Measurements from ENCODE around the gene ENO4.
A peak's percentile ranks its signal among the peaks of the same experiment; 100 is the strongest.

Gene ENO4

DNA sequence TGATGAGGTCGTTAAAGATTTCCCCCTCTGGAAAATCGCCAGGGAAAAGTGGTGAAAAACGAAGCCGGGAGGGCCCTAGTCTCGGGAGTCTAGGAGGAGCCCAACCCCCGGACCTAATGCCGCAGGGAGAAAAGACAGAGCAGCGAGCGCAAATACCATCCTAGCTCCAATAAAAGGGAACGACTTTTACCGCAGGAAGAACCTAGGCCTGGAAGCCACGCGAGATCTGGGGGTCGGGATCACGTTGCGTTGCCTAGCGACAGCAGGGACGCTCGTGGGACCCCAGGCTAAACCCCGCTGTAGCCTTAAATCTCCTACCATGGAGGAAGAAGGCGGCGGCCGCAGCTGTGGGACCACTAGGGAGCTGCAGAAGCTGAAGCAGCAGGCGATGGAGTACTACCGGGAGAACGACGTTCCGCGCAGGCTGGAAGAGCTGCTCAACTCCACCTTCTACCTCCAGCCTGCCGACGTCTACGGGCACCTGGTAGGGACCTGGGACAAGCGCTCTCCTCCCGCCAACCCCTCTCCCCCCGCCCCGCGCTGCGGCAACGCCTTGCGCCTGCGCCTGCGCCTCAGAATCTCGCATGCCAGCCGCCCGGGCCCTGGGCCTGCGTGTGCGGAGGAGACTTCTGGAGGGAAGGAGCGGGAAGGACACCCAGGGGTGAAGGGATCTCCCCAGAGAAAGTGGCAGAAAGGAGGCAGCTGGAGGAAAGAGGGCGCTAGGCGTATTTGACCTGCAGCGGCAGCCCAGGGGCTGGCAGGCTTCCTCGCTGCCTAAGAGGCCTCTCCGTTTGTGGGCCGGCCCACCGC, at the start of gene ENO4:
ENO4 (plus strand) TSS at position 252 of the 810 bp plus-strand sequence; CDS start at position 320, 68 bp downstream.
- peak; percentile 94 for DNase-seq
- in situ Hi-C loops (cut with HindIII; ENCODE audit: low pct_ligation_motif_present, low pct_unique_long_range_greater_than_20kb, low sequenced_read_pairs) = no loop called here

GRCh38 chr10:116800286-116800929, 48.9 kb upstream of the ENO4 start:
- in situ Hi-C loops (cut with HindIII; ENCODE audit: low pct_ligation_motif_present, low pct_unique_long_range_greater_than_20kb, low sequenced_read_pairs) = loop anchor here (25.0 kb wide), 1 partner anchor 387 kb away; the partner anchor contains the start of gene KCNK18
- DNase-seq = no peak

DNA sequence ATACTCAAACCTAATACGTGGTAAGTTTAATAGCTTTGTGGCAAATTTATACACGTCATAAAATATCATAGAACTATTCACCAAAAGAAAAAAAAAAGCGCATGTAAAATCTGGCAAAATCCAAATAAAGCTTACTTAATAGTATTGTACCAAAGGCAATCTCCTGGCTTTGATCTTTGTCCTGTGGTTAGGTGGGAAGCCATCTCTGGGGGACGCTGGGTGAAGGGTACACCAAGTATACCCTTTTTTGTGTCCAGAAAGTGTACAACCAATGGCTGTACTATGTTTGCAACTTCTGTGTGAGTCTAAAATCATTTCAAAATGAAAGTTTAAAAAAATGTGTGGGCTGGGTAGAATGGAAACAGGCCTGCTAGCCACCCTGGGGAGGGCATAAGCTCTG, 47.6 kb upstream of the ENO4 start:
- in situ Hi-C loops (cut with HindIII; ENCODE audit: low pct_ligation_motif_present, low pct_unique_long_range_greater_than_20kb, low sequenced_read_pairs) = loop anchor here (25.0 kb wide), 1 partner anchor 386 kb away; the partner anchor contains the start of gene KCNK18
- no peak for DNase-seq

- in situ Hi-C loops (cut with HindIII; ENCODE audit: low pct_ligation_motif_present, low pct_unique_long_range_greater_than_20kb, low sequenced_read_pairs) = loop anchor here (25.0 kb wide), 1 partner anchor 385 kb away; the partner anchor contains the start of gene KCNK18
- DNase-seq = no peak
These were observed 46.8 kb upstream of the ENO4 start for GRCh38 chr10:116802474-116802873.

- in situ Hi-C loops (cut with HindIII; ENCODE audit: low pct_ligation_motif_present, low pct_unique_long_range_greater_than_20kb, low sequenced_read_pairs) = loop anchor here (25.0 kb wide), 1 partner anchor 384 kb away; the partner anchor contains the start of gene KCNK18
- no peak for DNase-seq
These were observed 46.4 kb upstream of the ENO4 start for GRCh38 chr10:116802876-116803275.

- no peak for DNase-seq
- in situ Hi-C loops (cut with HindIII; ENCODE audit: low pct_ligation_motif_present, low pct_unique_long_range_greater_than_20kb, low sequenced_read_pairs) = loop anchor here (25.0 kb wide), 1 partner anchor 384 kb away; the partner anchor contains the start of gene KCNK18
These were observed 45.6 kb upstream of the ENO4 start for GRCh38 chr10:116803451-116804249.

DNA sequence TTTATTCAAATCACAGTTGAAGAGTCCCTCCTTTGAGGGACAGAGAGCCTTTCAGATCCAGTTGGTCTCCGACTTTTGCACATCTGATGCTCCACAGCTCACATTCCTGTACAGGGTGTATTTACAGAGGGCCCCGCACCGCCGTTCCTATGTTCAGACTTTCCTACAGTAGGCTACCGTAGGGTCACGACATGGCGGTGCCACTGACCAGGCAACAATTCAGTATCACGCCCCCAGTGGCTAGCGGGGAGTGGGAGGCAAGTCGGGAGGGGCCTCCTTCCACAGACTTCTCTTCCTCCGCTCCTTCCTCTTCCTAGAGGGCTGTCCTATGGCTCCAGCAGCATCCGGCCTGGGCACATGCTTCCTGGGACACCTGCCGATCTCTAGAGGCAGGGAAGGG, 40.6 kb upstream of the ENO4 start:
- in situ Hi-C loops (cut with HindIII; ENCODE audit: low pct_ligation_motif_present, low pct_unique_long_range_greater_than_20kb, low sequenced_read_pairs) = loop anchor here (25.0 kb wide), 1 partner anchor 379 kb away; the partner anchor contains the start of gene KCNK18
- DNase-seq = no peak

DNA sequence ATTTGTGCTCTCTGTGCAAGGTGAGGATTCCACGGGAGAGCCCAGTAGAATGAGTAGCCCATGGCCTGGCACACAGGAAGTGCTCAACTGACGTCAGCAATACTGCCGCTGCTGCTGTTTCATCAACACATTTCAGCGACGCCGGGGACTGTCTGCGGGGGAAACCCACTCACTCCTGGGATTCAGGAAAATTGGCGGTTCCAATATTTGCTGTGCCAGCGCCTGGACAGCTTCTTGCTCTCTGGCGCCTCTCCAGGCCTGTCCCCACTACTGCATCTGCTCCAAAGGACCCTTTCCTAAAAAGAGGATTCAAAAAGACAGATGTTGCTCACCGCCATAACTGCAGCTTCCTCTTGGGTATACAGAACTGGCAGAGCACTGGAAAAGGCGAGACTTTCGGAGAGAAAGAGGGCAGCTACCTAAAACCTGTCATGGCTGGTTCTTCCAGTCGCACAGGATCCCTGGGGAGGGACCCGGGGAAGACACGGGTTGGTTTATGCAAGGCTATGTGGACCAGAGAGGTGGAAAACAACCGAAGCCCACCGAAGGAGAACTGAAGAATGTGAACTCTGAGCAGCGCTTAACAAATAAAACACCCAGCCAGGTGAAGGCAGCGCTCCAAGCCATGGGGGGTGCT, 39.7 kb upstream of the ENO4 start:
- no peak for DNase-seq
- in situ Hi-C loops (cut with HindIII; ENCODE audit: low pct_ligation_motif_present, low pct_unique_long_range_greater_than_20kb, low sequenced_read_pairs) = loop anchor here (25.0 kb wide), 1 partner anchor 378 kb away; the partner anchor contains the start of gene KCNK18

GRCh38 chr10:116810120-116810500, 39.2 kb upstream of the ENO4 start:
- in situ Hi-C loops (cut with HindIII; ENCODE audit: low pct_ligation_motif_present, low pct_unique_long_range_greater_than_20kb, low sequenced_read_pairs) = loop anchor here (25.0 kb wide), 1 partner anchor 377 kb away; the partner anchor contains the start of gene KCNK18
- DNase-seq = no peak

- in situ Hi-C loops (cut with HindIII; ENCODE audit: low pct_ligation_motif_present, low pct_unique_long_range_greater_than_20kb, low sequenced_read_pairs) = loop anchor here (25.0 kb wide), 1 partner anchor 376 kb away; the partner anchor contains the start of gene KCNK18
- no peak for DNase-seq
These were observed 38.4 kb upstream of the ENO4 start for GRCh38 chr10:116810895-116811294.

DNA sequence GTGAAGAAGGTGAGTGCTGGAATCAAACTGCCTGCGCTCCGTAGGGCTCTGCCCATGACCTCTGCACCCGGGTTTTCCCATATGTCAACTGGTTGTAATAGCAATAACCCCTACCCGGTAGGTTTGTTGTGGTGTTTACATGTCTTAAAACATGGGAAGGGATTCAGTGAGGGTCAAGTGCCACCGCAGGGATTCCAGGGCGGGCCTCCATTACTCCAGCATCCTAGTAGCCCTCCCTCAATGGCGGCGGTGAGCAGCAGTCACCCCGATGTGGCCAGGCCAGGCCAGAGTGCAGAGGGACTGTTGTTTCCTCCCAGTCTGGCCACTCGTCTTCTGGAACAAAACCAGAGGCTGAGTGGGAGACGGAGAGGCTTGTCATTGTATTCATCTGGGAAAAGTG, 37.6 kb upstream of the ENO4 start:
- DNase-seq = no peak
- in situ Hi-C loops (cut with HindIII; ENCODE audit: low pct_ligation_motif_present, low pct_unique_long_range_greater_than_20kb, low sequenced_read_pairs) = loop anchor here (25.0 kb wide), 1 partner anchor 376 kb away; the partner anchor contains the start of gene KCNK18

DNA sequence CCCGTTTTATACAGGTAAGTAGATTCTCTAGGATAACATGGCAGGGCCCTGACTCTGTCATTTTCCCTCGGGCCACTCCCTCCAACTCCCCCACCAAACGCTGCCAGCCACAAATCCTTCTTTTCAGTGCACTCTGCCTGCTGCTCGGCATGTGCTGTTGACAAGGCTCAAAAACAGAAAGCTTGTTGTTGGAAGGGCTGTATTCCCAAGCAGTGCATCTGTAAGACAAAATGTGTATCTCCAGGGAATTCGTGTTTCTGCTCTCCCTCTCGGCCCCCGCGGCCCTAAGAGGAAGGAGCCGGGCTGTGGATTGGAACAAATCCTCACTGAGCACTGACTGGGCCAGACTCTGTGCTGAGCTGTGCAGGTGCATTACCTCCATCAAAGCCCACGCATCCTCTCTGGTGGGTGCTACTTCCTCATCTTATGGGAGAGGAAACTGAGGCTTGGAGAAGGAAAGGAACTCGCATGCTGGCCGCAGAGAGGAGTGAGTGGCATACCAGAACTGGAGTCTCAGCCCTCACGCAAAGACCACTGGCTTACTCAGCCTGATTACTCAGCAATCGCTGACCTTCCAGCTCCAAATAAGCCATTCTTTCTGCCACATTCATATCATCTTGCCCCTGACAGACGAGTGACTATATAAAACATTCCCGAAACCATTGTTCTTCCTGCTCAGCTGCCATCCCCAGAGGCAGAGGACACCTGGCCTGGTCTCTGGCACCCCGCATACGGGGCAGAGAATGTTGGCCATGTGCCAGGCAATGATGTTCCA, 33.5 kb upstream of the ENO4 start:
- DNase-seq = peak; percentile 67
- in situ Hi-C loops (cut with HindIII; ENCODE audit: low pct_ligation_motif_present, low pct_unique_long_range_greater_than_20kb, low sequenced_read_pairs) = loop anchor here (25.0 kb wide), 1 partner anchor 371 kb away; the partner anchor contains the start of gene KCNK18

GRCh38 chr10:116817178-116817577, 32.1 kb upstream of the ENO4 start:
- DNase-seq = no peak
- in situ Hi-C loops (cut with HindIII; ENCODE audit: low pct_ligation_motif_present, low pct_unique_long_range_greater_than_20kb, low sequenced_read_pairs) = loop anchor here (25.0 kb wide), 1 partner anchor 370 kb away; the partner anchor contains the start of gene KCNK18

DNA sequence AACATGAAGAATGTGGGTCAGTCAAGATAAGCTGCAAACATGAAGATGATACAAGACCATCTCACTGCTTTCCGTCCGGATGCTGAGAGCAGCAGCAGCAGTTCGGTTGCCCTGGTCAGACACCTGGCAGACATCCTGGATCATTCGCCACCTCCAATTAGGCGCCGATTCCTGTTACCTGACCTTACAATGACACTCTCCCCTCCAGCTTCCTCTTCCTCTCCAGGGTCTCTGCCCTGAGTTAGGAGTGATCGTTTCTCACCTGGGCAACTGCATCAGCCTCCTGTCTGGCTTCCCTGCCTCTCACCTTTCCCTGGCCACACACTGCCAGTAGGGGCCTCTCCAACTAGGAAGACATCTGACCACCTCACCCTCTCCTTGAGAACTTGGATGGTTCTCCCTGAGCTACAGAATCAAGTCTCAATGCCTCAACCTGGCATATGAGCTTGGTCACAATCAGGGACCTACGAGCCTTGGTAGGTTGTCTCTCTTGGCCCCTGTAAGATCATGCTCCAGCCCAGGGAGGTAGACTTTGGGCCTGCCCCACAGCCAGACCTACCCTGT, 31.4 kb upstream of the ENO4 start:
- DNase-seq = no peak
- in situ Hi-C loops (cut with HindIII; ENCODE audit: low pct_ligation_motif_present, low pct_unique_long_range_greater_than_20kb, low sequenced_read_pairs) = loop anchor here (25.0 kb wide), 1 partner anchor 369 kb away; the partner anchor contains the start of gene KCNK18

GRCh38 chr10:116819999-116820677, 29.2 kb upstream of the ENO4 start:
- DNase-seq = no peak
- in situ Hi-C loops (cut with HindIII; ENCODE audit: low pct_ligation_motif_present, low pct_unique_long_range_greater_than_20kb, low sequenced_read_pairs) = loop anchor here (25.0 kb wide), 1 partner anchor 367 kb away; the partner anchor contains the start of gene KCNK18

DNA sequence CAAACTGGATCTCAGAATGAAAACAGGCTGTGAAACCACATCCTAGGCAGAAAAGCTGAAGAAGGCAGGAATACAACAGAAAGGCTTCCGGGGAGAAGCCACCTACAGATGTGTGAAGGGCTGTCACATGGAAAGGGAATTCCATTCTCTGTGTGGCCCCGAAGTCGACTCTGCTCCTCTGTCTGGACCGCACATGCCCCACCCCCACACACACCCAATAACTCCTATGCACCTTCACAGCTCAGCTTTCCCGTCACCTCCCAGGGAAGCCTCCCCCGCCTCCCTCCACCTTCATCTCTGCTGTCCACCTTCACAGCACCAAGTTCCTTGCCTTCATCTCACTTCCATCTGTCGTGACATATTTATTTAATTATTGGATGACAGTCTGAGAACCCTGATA, 23.4 kb upstream of the ENO4 start:
- in situ Hi-C loops (cut with HindIII; ENCODE audit: low pct_ligation_motif_present, low pct_unique_long_range_greater_than_20kb, low sequenced_read_pairs) = no loop called here
- DNase-seq = no peak

Data from ACHN (cell line).